Ishikawa (cell line): ENCODE results near the gene PXT1.

ENCODE experiments used
- CEBPB ChIP-seq: IDR thresholded peaks from 2 replicates; pipeline ENCODE4 v1.6.1; 2012
- CREB1 ChIP-seq: IDR thresholded peaks from 2 replicates; pipeline ENCODE4 v1.6.1; 2012; ENCODE audit warnings: low read depth
- EGR1 ChIP-seq: IDR thresholded peaks from 2 replicates; pipeline ENCODE4 v1.6.1; 2012
- EP300 ChIP-seq: IDR thresholded peaks from 2 replicates; pipeline ENCODE4 v1.6.1; 2012; ENCODE audit warnings: borderline replicate concordance
- FOXM1 ChIP-seq: IDR thresholded peaks from 2 replicates; pipeline ENCODE4 v1.6.1; 2012; ENCODE audit warnings: low read depth, borderline replicate concordance
- NFIC ChIP-seq: IDR thresholded peaks from 2 replicates; pipeline ENCODE4 v1.6.1; 2012
- RAD21 ChIP-seq: IDR thresholded peaks from 2 replicates; pipeline ENCODE4 v1.6.1; 2012; ENCODE audit warnings: low read depth
- REST ChIP-seq: IDR thresholded peaks from 2 replicates; pipeline ENCODE4 v1.6.1; 2012; ENCODE audit warnings: low read depth, mild to moderate bottlenecking
- TAF1 ChIP-seq: IDR thresholded peaks from 2 replicates; pipeline ENCODE4 v1.6.1; 2012; ENCODE audit warnings: low read depth, mild to moderate bottlenecking
- TCF12 ChIP-seq: IDR thresholded peaks from 2 replicates; pipeline ENCODE4 v1.6.1; 2012; ENCODE audit warnings: low read depth
- TEAD4 ChIP-seq: IDR thresholded peaks from 2 replicates; pipeline ENCODE4 v1.6.1; 2012
- YY1 ChIP-seq: IDR thresholded peaks from 2 replicates; pipeline ENCODE4 v1.6.1; 2012; ENCODE audit warnings: low read depth
- ZBTB7A ChIP-seq: IDR thresholded peaks from 2 replicates; pipeline ENCODE4 v1.6.1; 2012; ENCODE audit warnings: low read depth
- TF ChIP-seq, protein P1 (sequence below): IDR thresholded peaks from 2 replicates; pipeline ENCODE4 v1.6.1; 2012
- TF ChIP-seq, protein P2 (sequence below): IDR thresholded peaks from 2 replicates; pipeline ENCODE4 v1.6.1; 2012

Gene PXT1

GRCh38 chr6:36444470-36444869 is 1.8 kb upstream of the PXT1 start:
- TF ChIP-seq RAD21 (no peak), TEAD4 (no peak), NFIC (no peak), CREB1 (no peak), TCF12 (no peak), CEBPB (no peak), TAF1 (no peak), YY1 (no peak), EGR1 (no peak), REST (no peak), FOXM1 (no peak), ZBTB7A (no peak), EP300 (no peak)
- TF ChIP-seq, protein P1, sequence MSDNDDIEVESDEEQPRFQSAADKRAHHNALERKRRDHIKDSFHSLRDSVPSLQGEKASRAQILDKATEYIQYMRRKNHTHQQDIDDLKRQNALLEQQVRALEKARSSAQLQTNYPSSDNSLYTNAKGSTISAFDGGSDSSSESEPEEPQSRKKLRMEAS, result no peak
- TF ChIP-seq, protein P2, sequence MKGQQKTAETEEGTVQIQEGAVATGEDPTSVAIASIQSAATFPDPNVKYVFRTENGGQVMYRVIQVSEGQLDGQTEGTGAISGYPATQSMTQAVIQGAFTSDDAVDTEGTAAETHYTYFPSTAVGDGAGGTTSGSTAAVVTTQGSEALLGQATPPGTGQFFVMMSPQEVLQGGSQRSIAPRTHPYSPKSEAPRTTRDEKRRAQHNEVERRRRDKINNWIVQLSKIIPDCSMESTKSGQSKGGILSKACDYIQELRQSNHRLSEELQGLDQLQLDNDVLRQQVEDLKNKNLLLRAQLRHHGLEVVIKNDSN, result no peak

- TF ChIP-seq FOXM1 (no peak), CEBPB (no peak), RAD21 (peak; percentile 7; the same call in 1 of the 2 replicates)
Observed at GRCh38 chr6:36443471-36444428, 1.1 kb upstream of the PXT1 start.

- TF ChIP-seq TCF12 (no peak), NFIC (no peak), ZBTB7A (no peak), TEAD4 (no peak), YY1 (no peak), FOXM1 (no peak), CREB1 (no peak), EP300 (no peak)
Observed at GRCh38 chr6:36442103-36442670, 467 bp downstream of the PXT1 start.

DNA sequence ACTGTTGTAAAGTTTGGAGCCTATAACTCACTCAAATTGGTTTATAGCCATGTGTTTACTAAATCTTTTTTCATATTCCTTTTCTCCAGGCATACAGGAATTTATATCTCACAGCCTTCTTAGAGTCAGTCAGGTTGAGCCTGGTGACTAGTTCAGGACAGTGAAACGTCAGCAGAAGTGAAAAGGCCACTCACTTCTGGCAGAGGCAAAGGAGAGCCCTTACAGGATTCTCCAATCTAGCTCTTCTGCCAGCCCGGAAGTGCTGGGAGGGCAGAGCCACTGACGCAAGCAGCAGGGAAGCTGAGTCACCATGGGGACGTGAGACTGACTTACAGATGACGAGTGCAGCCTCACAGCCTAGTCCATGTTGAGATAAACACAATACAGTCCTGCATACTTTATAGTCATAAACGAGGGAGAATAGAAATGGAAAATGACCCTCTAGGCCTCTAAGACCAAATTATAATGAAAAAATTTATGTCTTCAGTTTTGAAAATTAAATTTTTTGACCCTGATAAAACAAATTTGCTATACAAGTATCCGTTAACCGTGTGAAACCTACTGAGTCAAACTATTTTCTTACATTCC is 1.3 kb downstream of the PXT1 start:
- TF ChIP-seq ZBTB7A, result no peak
- peak; percentile 89 for TF ChIP-seq CREB1
- TF ChIP-seq EP300, result no peak
- TF ChIP-seq TAF1, result peak; percentile 43; the same call in 1 of the 2 replicates
- TF ChIP-seq, protein P2, result no peak
- no peak for TF ChIP-seq REST
- 0 out of 2 replicates have a peak, but pooled peaks have one; percentile 20 for TF ChIP-seq NFIC

GRCh38 chr6:36436466-36436865 is 6.2 kb downstream of the PXT1 start:
- TF ChIP-seq, protein P1, result no peak
- TF ChIP-seq ZBTB7A (no peak), CEBPB (no peak), RAD21 (no peak), FOXM1 (no peak), TEAD4 (no peak), REST (no peak), NFIC (no peak), TAF1 (no peak), TCF12 (no peak), YY1 (no peak)
- TF ChIP-seq, protein P2, result no peak
